GM23338 (cell line): Measurements from ENCODE around the gene PLA2G6. TPM values are rescaled to one million over a fixed set of nuclear protein-coding genes. Genes with fewer than 3 reads are reported as not detected.

Experiments used
- ATAC-seq: fragments of 200-7000 bp; cut with Tn5 transposase; 3 replicates; pipeline ENCODE4 v1.9.1; 2020
- DNase-seq: peaks from one replicate; pipeline ENCODE4 v3.0.0-alpha.2; 2015; ENCODE audit warnings: low spot score
- H2AFZ ChIP-seq: fragments of 200-600 bp; sonication (generic); 2 replicates; pipeline ENCODE4 v1.8.0; 2016; ENCODE audit warnings: antibody characterized with exemption, mild to moderate bottlenecking, moderate library complexity
- H3F3A ChIP-seq: fragments of 200-600 bp; sonication (generic); replicated peaks from 2 replicates; pipeline ENCODE4 v1.8.0; 2017; ENCODE audit warnings: antibody characterized with exemption, mixed run types, low read depth
- H3K27ac ChIP-seq: fragments of 200-600 bp; sonication (generic); 2 replicates; pipeline ENCODE4 v1.6.1; 2016; ENCODE audit warnings: low read depth
- H3K27me3 ChIP-seq: fragments of 200-600 bp; sonication (generic); 2 replicates; pipeline ENCODE4 v1.8.0; 2016; ENCODE audit warnings: mild to moderate bottlenecking, mixed run types, moderate library complexity; ENCODE audit not compliant: insufficient read depth
- H3K36me3 ChIP-seq: fragments of 200-600 bp; sonication (generic); 2 replicates; pipeline ENCODE4 v1.8.0; 2016; ENCODE audit warnings: mild to moderate bottlenecking; ENCODE audit not compliant: insufficient read depth
- H3K4me1 ChIP-seq: fragments of 200-600 bp; sonication (generic); 2 replicates; pipeline ENCODE4 v1.8.0; 2016; ENCODE audit warnings: mild to moderate bottlenecking, moderate library complexity; ENCODE audit not compliant: insufficient read depth
- H3K4me2 ChIP-seq: fragments of 200-600 bp; sonication (generic); 2 replicates; pipeline ENCODE4 v1.7.1; 2017; ENCODE audit warnings: mixed run types
- H3K4me3 ChIP-seq: fragments of 200-600 bp; sonication (generic); 2 replicates; pipeline ENCODE4 v1.6.1; 2016; ENCODE audit warnings: mixed run types
- H3K79me2 ChIP-seq: fragments of 200-600 bp; sonication (generic); replicated peaks from 2 replicates; pipeline ENCODE4 v1.8.0; 2017; ENCODE audit warnings: mild to moderate bottlenecking; ENCODE audit not compliant: insufficient read depth
- H3K9me2 ChIP-seq: fragments of 200-600 bp; sonication (generic); 2 replicates; pipeline ENCODE4 v1.8.0; 2017; ENCODE audit not compliant: insufficient read depth
- H4K20me1 ChIP-seq: fragments of 200-600 bp; sonication (generic); replicated peaks from 2 replicates; pipeline ENCODE4 v1.8.0; 2017; ENCODE audit warnings: mild to moderate bottlenecking; ENCODE audit not compliant: insufficient read depth
- H3K27ac Mint-ChIP-seq: 2 replicates; pipeline ENCODE4 v1.8.0; 2020; ENCODE audit warnings: inconsistent platforms, mild to moderate bottlenecking, moderate library complexity, mixed read lengths
- H3K27me3 Mint-ChIP-seq: 3 replicates; pipeline ENCODE4 v1.8.0; 2022; ENCODE audit warnings: low read depth, mild to moderate bottlenecking, moderate library complexity, mixed read lengths, inconsistent platforms; ENCODE audit not compliant: insufficient read depth, poor library complexity
- H3K36me3 Mint-ChIP-seq: 3 replicates; pipeline ENCODE4 v1.8.0; 2021; ENCODE audit warnings: low read depth, mild to moderate bottlenecking, inconsistent platforms, moderate library complexity, mixed read lengths
- H3K4me1 Mint-ChIP-seq: 3 replicates; pipeline ENCODE4 v1.8.0; 2020; ENCODE audit warnings: mild to moderate bottlenecking, inconsistent platforms, mixed read lengths
- H3K4me3 Mint-ChIP-seq: 3 replicates; pipeline ENCODE4 v1.8.0; 2021; ENCODE audit warnings: moderate library complexity, mild to moderate bottlenecking, inconsistent platforms, mixed read lengths
- H3K9me3 Mint-ChIP-seq: 3 replicates; pipeline ENCODE4 v1.8.0; 2020; ENCODE audit warnings: moderate library complexity, mild to moderate bottlenecking, inconsistent platforms, mixed read lengths
- CREB1 ChIP-seq: fragments of 250-450 bp; sonication (Bioruptor Pico); IDR thresholded peaks from 2 replicates; pipeline ENCODE4 v1.5.0; 2020; ENCODE audit warnings: low read depth, mild to moderate bottlenecking, moderate library complexity
- ETS1 ChIP-seq: IDR thresholded peaks from 2 replicates; pipeline ENCODE4 v1.6.1; 2016; ENCODE audit warnings: antibody characterized with exemption
- NANOG ChIP-seq: IDR thresholded peaks from 2 replicates; pipeline ENCODE4 v1.6.1; 2016; ENCODE audit warnings: antibody characterized with exemption, borderline replicate concordance
- POLR2AphosphoS5 ChIP-seq: IDR thresholded peaks from 2 replicates; pipeline ENCODE4 v1.6.1; 2016; ENCODE audit warnings: antibody characterized with exemption, low read depth
- REST ChIP-seq: IDR thresholded peaks from one replicate; pipeline ENCODE4 v1.6.1; 2018; ENCODE audit warnings: antibody characterized with exemption; ENCODE audit not compliant: unreplicated experiment
- STAT1 ChIP-seq: IDR thresholded peaks from one replicate; pipeline ENCODE4 v1.6.1; 2016; ENCODE audit warnings: antibody characterized with exemption; ENCODE audit not compliant: unreplicated experiment
- ZNF114 ChIP-seq: fragments of 250-450 bp; sonication (Bioruptor Pico); IDR thresholded peaks from 2 replicates; pipeline ENCODE4 v1.5.0; 2020; ENCODE audit warnings: mild to moderate bottlenecking, moderate library complexity
- polyA plus RNA-seq: library from polyadenylated mRNA; unstranded; fragments of >200 nt; fragmentation: Nextera tagmentation; extraction: Ambion mirVana; gene quantifications from 2 replicates; pipeline ENCODE4 v1.2.1, GENCODE V29; 2016
- total RNA-seq: library from RNA; depleted of rRNA; stranded (reverse); fragments of >200 nt; shearing (Covaris generic); gene quantifications from 2 replicates; pipeline ENCODE4 v1.2.3, GENCODE V29; 2014
- TF ChIP-seq, protein P1 (sequence below), 2 experiments: fragments of 200-600 bp in 1 of 2; sonication (generic) in 1 of 2; conservative IDR thresholded peaks; 2 replicates each; pipeline versions ENCODE4 v1.5.1 to v1.6.1; 2016 to 2017; ENCODE audit warnings: antibody characterized with exemption in 2 of 2, low read depth in 2 of 2, mild to moderate bottlenecking in 2 of 2, moderate library complexity in 1 of 2

PLA2G6 gene
- total and polyA plus RNA-seq, 2 experiments from 2014 or later: 4.5 to 12.6 TPM

GRCh38 chr22:38153821-38154562, 27.6 kb downstream of the PLA2G6 start:
- ATAC-seq (peak; percentile 87), DNase-seq (peak; percentile 76)
- no peaks in the 10 kb centered on the region for H3K79me2 ChIP-seq
- no peak overlapping the region for H3K27ac Mint-ChIP-seq
- peaks cover 8% of the 10 kb centered on the region; the same call in 2 of the 3 replicates for H3K4me1 Mint-ChIP-seq
- H3F3A ChIP-seq: peaks cover 3% of the 10 kb centered on the region; the same call in 1 of the 2 replicates
- H3K36me3 ChIP-seq: no peaks in the 10 kb centered on the region
- no peak overlapping the region for H3K4me3 ChIP-seq
- H3K27ac ChIP-seq: no peak overlapping the region
- no peaks in the 10 kb centered on the region for H3K9me2 ChIP-seq
- TF ChIP-seq POLR2AphosphoS5: no peak
- TF ChIP-seq ZNF114: no peak
- no peak for TF ChIP-seq ETS1
- no peak for TF ChIP-seq NANOG
- TF ChIP-seq, protein P1, sequence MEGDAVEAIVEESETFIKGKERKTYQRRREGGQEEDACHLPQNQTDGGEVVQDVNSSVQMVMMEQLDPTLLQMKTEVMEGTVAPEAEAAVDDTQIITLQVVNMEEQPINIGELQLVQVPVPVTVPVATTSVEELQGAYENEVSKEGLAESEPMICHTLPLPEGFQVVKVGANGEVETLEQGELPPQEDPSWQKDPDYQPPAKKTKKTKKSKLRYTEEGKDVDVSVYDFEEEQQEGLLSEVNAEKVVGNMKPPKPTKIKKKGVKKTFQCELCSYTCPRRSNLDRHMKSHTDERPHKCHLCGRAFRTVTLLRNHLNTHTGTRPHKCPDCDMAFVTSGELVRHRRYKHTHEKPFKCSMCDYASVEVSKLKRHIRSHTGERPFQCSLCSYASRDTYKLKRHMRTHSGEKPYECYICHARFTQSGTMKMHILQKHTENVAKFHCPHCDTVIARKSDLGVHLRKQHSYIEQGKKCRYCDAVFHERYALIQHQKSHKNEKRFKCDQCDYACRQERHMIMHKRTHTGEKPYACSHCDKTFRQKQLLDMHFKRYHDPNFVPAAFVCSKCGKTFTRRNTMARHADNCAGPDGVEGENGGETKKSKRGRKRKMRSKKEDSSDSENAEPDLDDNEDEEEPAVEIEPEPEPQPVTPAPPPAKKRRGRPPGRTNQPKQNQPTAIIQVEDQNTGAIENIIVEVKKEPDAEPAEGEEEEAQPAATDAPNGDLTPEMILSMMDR (conservative IDR thresholded peaks at IDR 0.05; ENCODE audit: low read depth in 2 of 2): peak; percentile 56 to 67; a peak in 3 of 4 replicates
- TF ChIP-seq REST: no peak
- H3K9me3 Mint-ChIP-seq: no peaks in the 10 kb centered on the region
- no peaks in the 10 kb centered on the region for H3K4me1 ChIP-seq
- peaks cover 2% of the 10 kb centered on the region for H3K27me3 Mint-ChIP-seq
- no peak overlapping the region for H2AFZ ChIP-seq
- no peak overlapping the region for H3K4me3 Mint-ChIP-seq
- no peaks in the 10 kb centered on the region for H3K36me3 Mint-ChIP-seq
- H4K20me1 ChIP-seq: no peaks in the 10 kb centered on the region
- H3K4me2 ChIP-seq: no peak overlapping the region
- no peaks in the 10 kb centered on the region for H3K27me3 ChIP-seq

GRCh38 chr22:38151126-38151500, 30.5 kb downstream of the PLA2G6 start:
- DNase-seq: no peak
- Histone ChIP-seq H3K4me2 (no peak overlapping the region), H3K79me2 (no peaks in the 10 kb centered on the region), H3K9me2 (no peaks in the 10 kb centered on the region), H2AFZ (no peak overlapping the region), H3K27me3 (no peaks in the 10 kb centered on the region), H3K36me3 (no peaks in the 10 kb centered on the region), H3F3A (peaks cover 9% of the 10 kb centered on the region; the same call in 1 of the 2 replicates), H4K20me1 (no peaks in the 10 kb centered on the region), H3K4me1 (peaks cover 3% of the 10 kb centered on the region; the same call in 1 of the 2 replicates), H3K4me3 (no peak overlapping the region), H3K27ac (no peak overlapping the region)
- Mint-ChIP-seq H3K4me3 (no peak overlapping the region), H3K27me3 (peaks cover 10% of the 10 kb centered on the region), H3K27ac (no peak overlapping the region), H3K4me1 (peaks cover 14% of the 10 kb centered on the region; the same call in 2 of the 3 replicates), H3K9me3 (no peaks in the 10 kb centered on the region), H3K36me3 (no peaks in the 10 kb centered on the region)
- no peak for ATAC-seq
- TF ChIP-seq, protein P1 (conservative IDR thresholded peaks at IDR 0.05; ENCODE audit: low read depth in 2 of 2): no peak
- TF ChIP-seq CREB1 (CRISPR knock-in tag): no peak
- no peak for TF ChIP-seq STAT1
- TF ChIP-seq ETS1: no peak
